Activated T-helper 2 cell treated with anti-CD3 and anti-CD28 coated beads, Interferon-gamma antibody, Interleukin-2, Interleukin-4, amounts not matched to agents 10 μg/mL and 5 μg/mL and 100 μg/mL, durations not matched to agents 14 hours and 24 hours and 36 hours (primary cell): ENCODE measurements around the gene C4BPA. TPM values are rescaled to one million over a fixed set of nuclear protein-coding genes. Genes with fewer than 3 reads are reported as not detected.
A peak's percentile ranks its signal among the peaks of the same experiment; 100 is the strongest.

ENCODE experiments used
- DNase-seq: peaks from one replicate; pipeline ENCODE4 v3.0.0; 2021; ENCODE audit warnings: low spot score
- H3K27ac Mint-ChIP-seq: one replicate; pipeline ENCODE4 v1.8.0; 2021; ENCODE audit warnings: mixed read lengths
- H3K27me3 Mint-ChIP-seq: one replicate; pipeline ENCODE4 v1.8.0; 2021; ENCODE audit warnings: low read depth, mixed read lengths
- H3K36me3 Mint-ChIP-seq: one replicate; pipeline ENCODE4 v1.8.0; 2021; ENCODE audit warnings: low read depth, mixed read lengths
- H3K4me1 Mint-ChIP-seq: one replicate; pipeline ENCODE4 v1.8.0; 2021; ENCODE audit warnings: low read depth, mixed read lengths
- H3K4me3 Mint-ChIP-seq: one replicate; pipeline ENCODE4 v1.8.0; 2021; ENCODE audit warnings: low read depth, mild to moderate bottlenecking, moderate library complexity, mixed read lengths
- H3K9me3 Mint-ChIP-seq: one replicate; pipeline ENCODE4 v1.8.0; 2021; ENCODE audit warnings: mixed read lengths
- intact Hi-C: fragments of 100-400 bp; cut with micrococcal nuclease; formaldehyde crosslinking; loops from one replicate; pipeline ENCODE4 v1.15.1; 2023
- total RNA-seq: library from RNA; stranded (reverse); gene quantifications from 2 replicates; pipeline ENCODE4 v1.2.3, GENCODE V29; 2022

The C4BPA gene
- total RNA-seq, 1 donor from 2014 or later: not detected

- H3K4me3 Mint-ChIP-seq: no peak overlapping the region
- intact Hi-C loops: no loop called here
- no peaks in the 10 kb centered on the region for H3K36me3 Mint-ChIP-seq
- no peak for DNase-seq
- no peaks in the 10 kb centered on the region for H3K9me3 Mint-ChIP-seq
- no peak overlapping the region for H3K27ac Mint-ChIP-seq
- peaks cover under 1% of the 10 kb centered on the region for H3K27me3 Mint-ChIP-seq
- H3K4me1 Mint-ChIP-seq: peaks cover 17% of the 10 kb centered on the region
Measured at GRCh38 chr1:207067665-207068064, 36.4 kb upstream of the C4BPA start.

GRCh38 chr1:207069061-207069460, 35.0 kb upstream of the C4BPA start:
- Mint-ChIP-seq H3K27ac (no peak overlapping the region), H3K27me3 (peaks cover 13% of the 10 kb centered on the region), H3K9me3 (no peaks in the 10 kb centered on the region), H3K4me1 (peaks cover 17% of the 10 kb centered on the region), H3K4me3 (no peak overlapping the region), H3K36me3 (no peaks in the 10 kb centered on the region)
- intact Hi-C loops: no loop called here
- DNase-seq: no peak

DNA sequence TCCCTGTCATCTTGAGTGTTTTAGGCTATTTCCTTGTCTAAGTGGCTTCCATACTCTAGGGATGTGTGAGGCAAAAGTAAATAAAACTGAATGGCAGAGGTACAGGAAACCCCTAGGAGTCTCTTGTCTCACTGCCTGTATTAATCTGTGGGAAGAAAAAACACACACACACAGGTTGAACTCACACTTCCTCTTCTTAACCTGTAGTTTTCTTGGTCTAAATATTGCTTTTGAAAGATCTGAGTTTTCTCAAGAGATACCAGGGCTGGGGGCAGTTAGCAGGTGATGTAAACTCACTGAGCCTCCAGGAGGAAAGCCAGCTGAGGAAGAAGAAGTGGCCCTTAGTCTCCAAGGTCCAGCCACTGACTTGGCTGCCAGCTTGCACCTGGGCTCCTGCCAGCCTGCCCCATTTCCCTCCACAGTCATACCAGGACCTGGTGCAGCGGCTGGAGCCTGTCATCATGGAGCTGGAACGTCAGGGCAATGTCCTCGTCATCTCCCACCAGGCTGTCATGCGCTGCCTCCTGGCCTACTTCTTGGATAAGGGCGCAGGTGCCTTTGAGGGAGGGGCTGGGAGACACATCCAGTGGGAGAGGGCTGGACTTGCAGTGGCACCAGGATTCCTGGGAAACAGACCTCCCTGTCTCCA, 34.1 kb upstream of the C4BPA start:
- Mint-ChIP-seq H3K9me3 (no peaks in the 10 kb centered on the region), H3K27me3 (peaks cover 14% of the 10 kb centered on the region), H3K4me1 (peaks cover 17% of the 10 kb centered on the region), H3K4me3 (no peak overlapping the region), H3K36me3 (no peaks in the 10 kb centered on the region), H3K27ac (no peak overlapping the region)
- no peak for DNase-seq
- intact Hi-C loops: loop anchor here (10.0 kb wide), 1 partner anchor 65 kb away; no protein-coding TSS in a partner anchor

DNA sequence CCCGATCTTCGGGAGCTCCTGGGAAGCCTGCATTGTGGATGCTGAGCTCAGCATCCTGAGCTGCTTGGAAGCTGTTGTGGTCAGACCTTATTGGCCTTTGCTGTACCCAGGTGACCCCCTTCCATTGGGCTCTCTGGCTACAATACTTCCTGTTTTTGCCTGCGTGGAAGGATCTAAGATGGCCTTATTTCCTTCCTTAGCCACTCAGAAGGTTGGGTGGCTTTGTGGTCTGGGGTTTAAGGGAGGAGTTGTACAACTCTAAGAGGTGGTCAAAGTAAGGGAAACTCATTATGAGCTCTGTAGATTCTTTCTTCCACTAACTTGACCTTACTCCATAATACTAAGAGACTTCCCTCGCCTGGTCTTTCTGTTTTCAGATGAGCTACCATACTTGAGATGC, 33.2 kb upstream of the C4BPA start:
- Mint-ChIP-seq H3K4me3 (no peak overlapping the region), H3K36me3 (no peaks in the 10 kb centered on the region), H3K27ac (no peak overlapping the region), H3K27me3 (peaks cover 15% of the 10 kb centered on the region), H3K9me3 (no peaks in the 10 kb centered on the region), H3K4me1 (peaks cover 17% of the 10 kb centered on the region)
- intact Hi-C loops: loop anchor here (10.0 kb wide), 1 partner anchor 66 kb away; no protein-coding TSS in a partner anchor
- no peak for DNase-seq

DNA sequence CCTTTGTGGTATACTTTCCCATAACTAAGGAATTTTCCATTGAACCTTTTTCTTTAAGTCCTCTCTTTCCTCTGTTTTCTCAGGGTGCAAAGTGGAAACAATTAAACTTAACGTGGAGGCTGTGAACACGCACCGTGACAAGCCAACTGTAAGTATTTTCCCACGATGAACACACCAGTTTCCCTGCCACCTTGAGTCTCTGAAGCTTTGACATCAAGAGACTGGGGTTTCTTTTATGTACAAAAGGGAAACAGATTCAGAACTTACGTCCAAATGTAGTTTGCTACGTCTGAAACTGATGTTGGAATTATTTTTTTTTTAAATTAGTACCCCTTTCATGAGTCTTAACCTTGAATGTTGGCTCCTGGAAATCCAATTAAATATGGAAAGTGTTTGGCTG, 32.6 kb upstream of the C4BPA start:
- peaks cover 17% of the 10 kb centered on the region for H3K4me1 Mint-ChIP-seq
- H3K27me3 Mint-ChIP-seq: peaks cover 19% of the 10 kb centered on the region
- intact Hi-C loops: loop anchor here (10.0 kb wide), 1 partner anchor 67 kb away; no protein-coding TSS in a partner anchor
- no peak overlapping the region for H3K27ac Mint-ChIP-seq
- no peaks in the 10 kb centered on the region for H3K9me3 Mint-ChIP-seq
- DNase-seq: no peak
- no peaks in the 10 kb centered on the region for H3K36me3 Mint-ChIP-seq
- H3K4me3 Mint-ChIP-seq: no peak overlapping the region

GRCh38 chr1:207072233-207072632, 31.8 kb upstream of the C4BPA start:
- intact Hi-C loops: loop anchor here (10.0 kb wide), 1 partner anchor 67 kb away; no protein-coding TSS in a partner anchor
- no peak for DNase-seq

DNA sequence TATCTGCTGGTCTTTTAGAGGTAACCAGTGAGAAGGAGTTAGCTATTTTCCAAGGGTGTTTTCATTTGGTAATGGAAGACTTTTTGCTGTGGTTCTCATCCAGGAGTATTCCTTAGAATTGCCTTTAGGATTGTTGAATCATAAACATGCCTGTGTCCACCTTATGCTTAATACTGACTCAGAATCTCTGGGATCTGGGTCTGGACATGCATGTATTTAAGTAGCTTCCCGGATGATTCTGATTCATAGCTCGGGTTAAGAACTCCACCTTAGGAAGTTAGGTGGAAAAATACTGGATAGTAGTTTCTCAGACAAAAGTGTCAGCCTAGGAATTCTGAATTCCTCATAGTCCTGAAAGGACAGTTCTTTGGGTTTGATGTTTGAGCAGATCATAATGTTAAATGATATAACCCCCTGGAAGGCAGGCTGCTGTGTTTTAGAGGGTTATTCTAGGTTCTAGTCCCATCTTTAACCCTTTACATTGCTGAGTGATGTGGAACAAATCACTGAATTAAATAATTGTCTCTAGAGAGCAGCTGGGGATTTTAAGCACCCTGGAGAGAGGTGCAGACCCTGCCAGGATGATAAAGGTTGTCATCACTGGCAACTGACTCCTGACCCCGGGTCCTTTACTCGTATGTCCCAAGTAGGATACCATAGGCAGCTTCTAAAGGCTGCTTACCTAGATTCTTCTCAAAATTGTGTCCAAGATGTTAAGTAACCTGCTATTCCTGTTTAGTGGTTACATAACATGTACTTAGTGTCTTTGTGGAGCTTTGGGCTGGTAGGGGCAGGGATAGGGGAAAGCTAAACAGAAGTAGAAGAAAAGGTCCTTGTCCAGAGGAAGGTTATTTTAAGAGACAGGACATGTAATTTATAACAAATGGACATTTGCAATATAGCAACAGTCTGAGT, 29.9 kb upstream of the C4BPA start:
- Mint-ChIP-seq H3K36me3 (no peaks in the 10 kb centered on the region), H3K9me3 (no peaks in the 10 kb centered on the region), H3K4me3 (no peak overlapping the region), H3K27me3 (peaks cover 23% of the 10 kb centered on the region), H3K27ac (no peak overlapping the region), H3K4me1 (peaks cover 18% of the 10 kb centered on the region)
- DNase-seq: no peak
- intact Hi-C loops: loop anchor here (10.0 kb wide), 1 partner anchor 69 kb away; no protein-coding TSS in a partner anchor

More at GRCh38 chr1:207072233-207072632, 31.8 kb upstream of the C4BPA start:
- H3K27me3 Mint-ChIP-seq: peaks cover 23% of the 10 kb centered on the region
- H3K4me1 Mint-ChIP-seq: peaks cover 17% of the 10 kb centered on the region
- no peaks in the 10 kb centered on the region for H3K36me3 Mint-ChIP-seq
- H3K9me3 Mint-ChIP-seq: no peaks in the 10 kb centered on the region
- H3K4me3 Mint-ChIP-seq: no peak overlapping the region
- H3K27ac Mint-ChIP-seq: no peak overlapping the region

DNA sequence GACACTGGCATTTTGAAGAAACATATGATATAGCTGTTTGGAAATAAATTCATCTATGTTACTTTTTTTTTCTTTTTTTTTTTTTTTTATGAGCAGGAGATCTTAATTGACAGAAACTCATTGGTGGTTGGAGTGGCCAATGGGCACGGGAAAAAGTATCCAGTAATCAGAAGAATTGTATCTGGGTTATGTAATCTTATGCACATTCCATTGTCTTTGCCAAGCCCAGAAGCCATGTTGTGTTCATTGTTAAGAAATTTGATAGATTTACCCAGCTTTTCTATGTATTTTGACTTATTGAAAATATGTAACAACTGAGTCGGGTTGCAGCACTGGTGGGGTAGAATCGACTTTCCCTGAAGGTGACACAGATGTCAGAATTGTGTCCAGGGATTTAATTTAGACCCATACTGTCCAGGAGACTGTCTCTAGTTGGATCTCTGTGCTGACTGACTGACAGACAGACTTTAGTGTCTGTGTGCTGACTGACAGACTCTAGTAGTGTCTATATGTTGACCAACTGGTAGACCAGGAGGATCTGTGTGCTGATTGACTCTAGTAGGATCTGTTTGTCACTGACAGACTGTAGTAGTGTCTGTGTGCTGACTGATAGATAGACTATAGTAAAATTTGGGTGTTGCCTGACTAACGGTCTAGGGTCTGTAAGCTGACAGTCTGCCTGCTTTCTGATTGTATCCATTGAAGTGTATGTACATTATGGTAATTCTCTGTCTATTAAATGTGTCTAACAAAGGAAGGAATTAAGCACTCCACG, 27.7 kb upstream of the C4BPA start:
- H3K27ac Mint-ChIP-seq: no peak overlapping the region
- H3K36me3 Mint-ChIP-seq: no peaks in the 10 kb centered on the region
- intact Hi-C loops: loop anchor here (10.0 kb wide), 1 partner anchor 72 kb away; no protein-coding TSS in a partner anchor

DNA sequence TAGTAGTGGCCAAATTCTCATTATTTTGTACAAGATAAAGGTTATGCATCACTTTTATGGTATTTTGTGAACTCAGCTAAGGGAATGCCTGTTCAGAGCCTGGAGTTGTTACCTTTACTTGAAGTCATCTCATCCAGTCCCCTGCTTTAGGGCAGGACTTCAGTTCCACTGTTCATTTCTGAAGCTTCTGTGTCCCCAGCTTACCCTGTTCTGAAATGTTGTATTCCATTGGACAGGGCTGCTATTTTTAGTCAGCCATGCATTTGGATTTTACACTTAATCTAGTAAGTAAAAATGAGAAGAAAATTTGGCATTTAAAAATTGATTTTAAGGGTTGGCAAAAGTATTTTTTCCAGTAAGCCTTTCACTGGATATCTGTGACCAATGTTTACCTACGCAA, 27.0 kb upstream of the C4BPA start:
- no peak overlapping the region for H3K27ac Mint-ChIP-seq
- no peak overlapping the region for H3K4me3 Mint-ChIP-seq
- H3K4me1 Mint-ChIP-seq: peaks cover 3% of the 10 kb centered on the region
- intact Hi-C loops: loop anchor here (1.0 to 10.0 kb wide), 2 partner anchors 27 to 72 kb away; no protein-coding TSS in a partner anchor
- peaks cover 33% of the 10 kb centered on the region for H3K27me3 Mint-ChIP-seq
- no peaks in the 10 kb centered on the region for H3K9me3 Mint-ChIP-seq
- no peak for DNase-seq
- no peaks in the 10 kb centered on the region for H3K36me3 Mint-ChIP-seq

More for the DNA sequence above, 27.7 kb upstream of the C4BPA start:
- H3K27me3 Mint-ChIP-seq: peaks cover 29% of the 10 kb centered on the region
- no peaks in the 10 kb centered on the region for H3K9me3 Mint-ChIP-seq
- no peak overlapping the region for H3K4me3 Mint-ChIP-seq
- DNase-seq: no peak
- H3K4me1 Mint-ChIP-seq: peaks cover 4% of the 10 kb centered on the region

GRCh38 chr1:207077470-207078377, 26.3 kb upstream of the C4BPA start:
- peaks cover 3% of the 10 kb centered on the region for H3K4me1 Mint-ChIP-seq
- DNase-seq: peak; percentile 47
- H3K4me3 Mint-ChIP-seq: no peak overlapping the region
- peaks cover 36% of the 10 kb centered on the region for H3K27me3 Mint-ChIP-seq
- no peaks in the 10 kb centered on the region for H3K9me3 Mint-ChIP-seq
- H3K27ac Mint-ChIP-seq: no peak overlapping the region
- intact Hi-C loops: loop anchor here (1.0 to 10.0 kb wide), 2 partner anchors 27 to 73 kb away; no protein-coding TSS in a partner anchor
- H3K36me3 Mint-ChIP-seq: no peaks in the 10 kb centered on the region

GRCh38 chr1:207078578-207079132, 25.4 kb upstream of the C4BPA start:
- intact Hi-C loops: loop anchor here (10.0 kb wide), 1 partner anchor 74 kb away; no protein-coding TSS in a partner anchor
- peaks cover 33% of the 10 kb centered on the region for H3K27me3 Mint-ChIP-seq
- H3K4me1 Mint-ChIP-seq: peaks cover 6% of the 10 kb centered on the region
- no peak overlapping the region for H3K4me3 Mint-ChIP-seq
- no peak overlapping the region for H3K27ac Mint-ChIP-seq
- H3K36me3 Mint-ChIP-seq: no peaks in the 10 kb centered on the region
- no peaks in the 10 kb centered on the region for H3K9me3 Mint-ChIP-seq
- DNase-seq: no peak
